SK-N-MC (cell line): ENCODE measurements around the gene ANKRD44.

Experiments
- EZH2 ChIP-seq: fragments of 200-600 bp; sonication (generic); IDR thresholded peaks from one replicate; pipeline ENCODE4 v1.6.1; 2017; ENCODE audit warnings: antibody characterized with exemption
- FOXP2 ChIP-seq: optimal IDR thresholded peaks from 2 replicates; pipeline ENCODE3; 2011; ENCODE audit warnings: mild to moderate bottlenecking, moderate library complexity; ENCODE audit not compliant: insufficient read depth; ENCODE audit errors: extremely low read length, control extremely low read depth
- POLR2AphosphoS5 ChIP-seq: IDR thresholded peaks from 2 replicates; pipeline ENCODE4 v1.6.1; 2012; ENCODE audit warnings: mild to moderate bottlenecking, low read depth, low read length, borderline replicate concordance

DNA sequence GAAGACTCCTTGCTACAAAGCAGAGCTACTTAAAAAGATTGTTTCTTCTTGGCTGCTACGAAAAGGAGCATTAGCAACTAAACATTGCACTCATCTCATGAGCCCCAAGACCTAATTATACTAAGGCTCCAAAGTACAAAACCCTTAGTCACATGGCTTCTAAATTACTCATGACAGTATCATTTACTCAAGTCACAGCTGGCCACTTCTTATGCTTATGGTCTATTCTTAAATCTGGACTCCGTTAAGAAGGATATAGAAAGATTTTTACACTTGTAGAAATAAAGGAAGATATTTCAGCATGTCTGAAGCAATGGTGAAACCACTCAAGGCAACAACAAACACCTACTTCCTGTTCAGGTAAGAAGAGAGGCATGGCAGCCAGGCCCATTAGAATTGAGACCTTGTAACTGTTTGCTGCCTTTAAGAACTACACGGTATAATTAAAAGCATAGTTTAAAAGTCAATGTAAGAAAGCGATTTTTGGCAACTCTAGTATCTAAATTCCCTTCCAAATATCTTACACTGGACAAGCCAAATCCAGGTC lies 12.7 kb downstream of the ANKRD44 start:
- no peak for TF ChIP-seq EZH2
- no peak for TF ChIP-seq POLR2AphosphoS5
- TF ChIP-seq FOXP2: no peak
